H1 (cell line): ENCODE data around the gene SEMA6A. TPM values are rescaled to one million over a fixed set of nuclear protein-coding genes. Genes with fewer than 3 reads are reported as not detected.
A peak's percentile ranks its signal among the peaks of the same experiment; 100 is the strongest.

Source experiments
- CTCF ChIA-PET: fragments of 300-600 bp; sonication (Branson Sonifier 250); formaldehyde crosslinking; loops from one replicate; lab custom pipeline; 2021; ENCODE audit not compliant: partially characterized antibody; lab: Charles Lee
- POLR2A ChIA-PET: fragments of 300-600 bp; sonication (Branson Sonifier 250); formaldehyde crosslinking; loops from one replicate; lab custom pipeline; 2021; ENCODE audit warnings: inconsistent platforms; ENCODE audit not compliant: partially characterized antibody; lab: Charles Lee
- DNase-seq, 2 experiments: peaks; one replicate each; pipeline versions ENCODE4 v3.0.0 to v3.0.0-alpha.2; 2010 to 2022; ENCODE audit warnings: low spot score in 2 of 2, low read depth in 1 of 2, mixed read lengths in 1 of 2
- FAIRE-seq: peaks from 2 replicates; lab custom pipeline; 2011; peaks lifted over from hg19 to GRCh38; lab: Jason Lieb, UNC
- H2AFZ ChIP-seq: 2 replicates; pipeline ENCODE4 v1.8.1; 2012; ENCODE audit warnings: low read length, inconsistent platforms
- H2AK5ac ChIP-seq: 2 replicates; pipeline ENCODE4 v1.6.1; 2013; ENCODE audit warnings: low read depth, low read length
- H2BK120ac ChIP-seq: replicated peaks from 2 replicates; pipeline ENCODE3; 2013; ENCODE audit warnings: low read depth, low read length, inconsistent platforms
- H2BK12ac ChIP-seq: 2 replicates; pipeline ENCODE4 v1.6.1; 2013; ENCODE audit warnings: low read depth, low read length
- H2BK15ac ChIP-seq: 2 replicates; pipeline ENCODE4 v1.6.1; 2013; ENCODE audit warnings: low read length
- H2BK20ac ChIP-seq: 2 replicates; pipeline ENCODE4 v1.6.1; 2013; ENCODE audit warnings: low read length
- H2BK5ac ChIP-seq: 2 replicates; pipeline ENCODE4 v1.6.1; 2013; ENCODE audit warnings: low read depth, low read length
- H3K14ac ChIP-seq: 2 replicates; pipeline ENCODE4 v1.6.1; 2013; ENCODE audit warnings: inconsistent platforms; ENCODE audit not compliant: insufficient read length
- H3K18ac ChIP-seq: 2 replicates; pipeline ENCODE4 v1.6.1; 2013; ENCODE audit warnings: low read length; ENCODE audit errors: extremely low read depth
- H3K23ac ChIP-seq: 2 replicates; pipeline ENCODE4 v1.6.1; 2013; ENCODE audit warnings: inconsistent platforms; ENCODE audit not compliant: insufficient read length
- H3K23me2 ChIP-seq: 2 replicates; pipeline ENCODE4 v1.6.1; 2013; ENCODE audit warnings: low read depth, low read length
- H3K27ac ChIP-seq: 2 replicates; pipeline ENCODE4 v1.6.1; 2011; ENCODE audit warnings: low read depth, low read length, inconsistent platforms
- H3K27me3 ChIP-seq, 4 experiments: replicated peaks in 1 of 4; 1 replicate in 1 of 4; 2 replicates in 3 of 4; pipeline versions ENCODE4 v1.6.1 to v1.8.1; 2011 to 2013; ENCODE audit warnings: low read length in 3 of 4, mild to moderate bottlenecking in 3 of 4, inconsistent platforms in 2 of 4, mixed read lengths in 2 of 4, moderate library complexity in 1 of 4; ENCODE audit not compliant: control insufficient read depth in 3 of 4, insufficient read depth in 3 of 4; ENCODE audit errors: extremely low read depth in 1 of 4
- H3K36me3 ChIP-seq, 4 experiments: 2 replicates each; pipeline versions ENCODE4 v1.6.1 to v1.8.1; 2011 to 2013; ENCODE audit warnings: mild to moderate bottlenecking in 4 of 4, low read length in 3 of 4, moderate library complexity in 2 of 4, control low read depth in 1 of 4, inconsistent platforms in 1 of 4; ENCODE audit not compliant: insufficient read depth in 4 of 4, control insufficient read depth in 2 of 4
- H3K4ac ChIP-seq: replicated peaks from 2 replicates; pipeline ENCODE3; 2013; ENCODE audit warnings: low read length, low read depth, mixed read lengths, inconsistent platforms; ENCODE audit not compliant: insufficient read length
- H3K4me1 ChIP-seq, 4 experiments: replicated peaks in 1 of 4; 1 replicate in 1 of 4; 2 replicates in 3 of 4; pipeline versions ENCODE4 v1.6.1 to v1.8.1; 2011 to 2013; ENCODE audit warnings: low read length in 3 of 4, inconsistent platforms in 2 of 4, mixed read lengths in 1 of 4; ENCODE audit not compliant: insufficient read depth in 4 of 4, control insufficient read depth in 3 of 4
- H3K4me2 ChIP-seq, 2 experiments: 2 replicates each; pipeline versions ENCODE4 v1.6.1 to v1.8.1; 2011 to 2013; ENCODE audit warnings: low read depth in 2 of 2, low read length in 2 of 2, control low read depth in 1 of 2, inconsistent platforms in 1 of 2, mild to moderate bottlenecking in 1 of 2; ENCODE audit not compliant: insufficient read depth in 1 of 2
- H3K4me3 ChIP-seq, 4 experiments: fragments of 200-600, 300-600 bp in 1 of 4; sonication (generic), shearing (Covaris generic), sonication (Bioruptor Twin) in 1 of 4; 2 replicates each; pipeline versions ENCODE4 v1.5.1 to v1.8.1; 2011 to 2016; ENCODE audit warnings: low read length in 4 of 4, low read depth in 3 of 4, control low read depth in 2 of 4, inconsistent platforms in 2 of 4, mild to moderate bottlenecking in 2 of 4, mixed read lengths in 1 of 4, moderate library complexity in 1 of 4; ENCODE audit not compliant: insufficient read depth in 2 of 4; ENCODE audit errors: extremely low read depth in 1 of 4
- H3K56ac ChIP-seq: replicated peaks from 2 replicates; pipeline ENCODE3; 2013; ENCODE audit warnings: low read depth, mild to moderate bottlenecking, mixed read lengths, low read length, inconsistent platforms; ENCODE audit not compliant: insufficient read length
- H3K79me1 ChIP-seq: 2 replicates; pipeline ENCODE4 v1.6.1; 2013; ENCODE audit warnings: low read depth, low read length, control low read depth
- H3K79me2 ChIP-seq, 2 experiments: 2 replicates each; pipeline versions ENCODE4 v1.6.1 to v1.8.1; 2012 to 2013; ENCODE audit warnings: low read length in 2 of 2, mild to moderate bottlenecking in 2 of 2, inconsistent platforms in 1 of 2; ENCODE audit not compliant: insufficient read depth in 2 of 2, control insufficient read depth in 1 of 2
- H3K9ac ChIP-seq, 4 experiments: replicated peaks in 1 of 4; 1 replicate in 1 of 4; 2 replicates in 3 of 4; pipeline versions ENCODE4 v1.6.1 to v1.8.1; 2011 to 2013; ENCODE audit warnings: low read depth in 3 of 4, low read length in 3 of 4, control low read depth in 2 of 4, mild to moderate bottlenecking in 2 of 4, moderate library complexity in 2 of 4, inconsistent platforms in 1 of 4; ENCODE audit errors: extremely low read depth in 1 of 4
- H3K9me3 ChIP-seq, 2 experiments: 2 replicates each; pipeline versions ENCODE4 v1.6.1 to v1.8.1; 2012 to 2013; ENCODE audit warnings: mild to moderate bottlenecking in 2 of 2, moderate library complexity in 2 of 2, control low read depth in 1 of 2, inconsistent platforms in 1 of 2, low read depth in 1 of 2, low read length in 1 of 2, mixed read lengths in 1 of 2; ENCODE audit not compliant: insufficient read depth in 2 of 2
- H4K20me1 ChIP-seq, 2 experiments: replicated peaks in 1 of 2; 2 replicates each; pipeline versions ENCODE3 to v1.8.1; 2011 to 2013; ENCODE audit warnings: inconsistent platforms in 2 of 2, low read length in 2 of 2, mild to moderate bottlenecking in 1 of 2; ENCODE audit not compliant: insufficient read depth in 2 of 2, control insufficient read depth in 1 of 2
- H4K5ac ChIP-seq: 2 replicates; pipeline ENCODE4 v1.6.1; 2013; ENCODE audit warnings: low read length, low read depth, mixed read lengths, inconsistent platforms; ENCODE audit not compliant: insufficient read length
- H4K8ac ChIP-seq: 2 replicates; pipeline ENCODE4 v1.8.0; 2013; ENCODE audit warnings: mild to moderate bottlenecking, moderate library complexity, low read length, inconsistent platforms; ENCODE audit not compliant: insufficient read depth; ENCODE audit errors: extremely low read depth
- H4K91ac ChIP-seq: replicated peaks from 2 replicates; pipeline ENCODE3; 2013; ENCODE audit warnings: low read length, mixed read lengths, inconsistent platforms; ENCODE audit not compliant: insufficient read length
- BACH1 ChIP-seq: IDR thresholded peaks from 2 replicates; pipeline ENCODE4 v1.6.1; 2012; ENCODE audit warnings: low read length, improper control_type of control experiment
- POLR2A ChIP-seq, 2 experiments: IDR thresholded peaks; 1 replicate in 1 of 2; 2 replicates in 1 of 2; pipeline ENCODE4 v1.6.1; 2011; ENCODE audit warnings: low read depth in 2 of 2, low read length in 2 of 2, mild to moderate bottlenecking in 2 of 2; ENCODE audit errors: control extremely low read depth in 1 of 2
- POLR2AphosphoS5 ChIP-seq: IDR thresholded peaks from 2 replicates; pipeline ENCODE4 v1.6.1; 2011; ENCODE audit warnings: low read depth, low read length
- SIN3A ChIP-seq, 2 experiments: IDR thresholded peaks in 1 of 2; conservative IDR thresholded peaks in 1 of 2; 2 replicates each; pipeline ENCODE4 v1.6.1; 2011 to 2012; ENCODE audit warnings: low read length in 2 of 2, improper control_type of control experiment in 1 of 2, low read depth in 1 of 2, mild to moderate bottlenecking in 1 of 2
- SP1 ChIP-seq: IDR thresholded peaks from 2 replicates; pipeline ENCODE4 v1.6.1; 2011; ENCODE audit warnings: low read depth, low read length
- TAF1 ChIP-seq: IDR thresholded peaks from 2 replicates; pipeline ENCODE4 v1.6.1; 2011; ENCODE audit warnings: mild to moderate bottlenecking, low read depth, low read length
- WGBS, 2 experiments: shearing (Covaris generic) in 1 of 2; methylation state at CpG; one replicate each; pipeline versions ENCODE4 v1.1.6 to v1.1.7; 2013 to 2015; ENCODE audit warnings: low lambda C conversion rate in 2 of 2, mixed read lengths in 2 of 2, inconsistent platforms in 1 of 2, low coverage in 1 of 2, missing lambda C conversion rate in 1 of 2; ENCODE audit not compliant: insufficient replicate concordance in 2 of 2, insufficient coverage in 1 of 2, insufficient read length in 1 of 2; ENCODE audit errors: extremely low coverage in 1 of 2, missing lambda C conversion rate in 1 of 2; 5-methylcytosine and 5-hydroxymethylcytosine counted together
- polyA plus RNA-seq, 7 experiments: library from polyadenylated mRNA; depleted of rRNA in 3 of 7; stranded (reverse) in 5 of 7; unstranded in 2 of 7; fragments of >200 nt in 5 of 7; fragments of 200-250 nt in 2 of 7; gene quantifications; 1 replicate in 5 of 7; 2 replicates in 1 of 7; 4 replicates in 1 of 7; pipeline versions ENCODE4 v1.2.1 to v1.2.3, GENCODE V29; 2011 to 2013; ENCODE audit warnings: missing spikeins in 2 of 7, mixed read lengths in 2 of 7
- total RNA-seq: library from RNA; stranded (reverse); fragmentation: NEBNext Ultra II Directional; extraction: Animal tissue kit (Norgen Biotek cat#: 25700); gene quantifications from 2 replicates; pipeline ENCODE4 v1.2.1, GENCODE V29; 2021

SEMA6A gene
- total and polyA plus RNA-seq, 2 of the 8 experiments (the other 6 are each of a cell fraction or from before 2014, with no cell fraction given): 78.3 to 277 TPM

- H3K9me3 ChIP-seq: no peaks in the 10 kb centered on the region
- DNase-seq (no peak), FAIRE-seq (no peak)
- no peak overlapping the region for H3K56ac ChIP-seq
- no peak overlapping the region for H3K4me3 ChIP-seq
- no peak overlapping the region for H2AFZ ChIP-seq
- H3K79me1 ChIP-seq: peaks cover 3% of the 10 kb centered on the region; the same call in 1 of the 2 replicates
- no peak overlapping the region for H2BK5ac ChIP-seq
- H2BK20ac ChIP-seq: no peak overlapping the region
- H2BK120ac ChIP-seq: no peak overlapping the region
- H3K14ac ChIP-seq: no peak overlapping the region
- H2BK12ac ChIP-seq: no peak overlapping the region
- H3K27ac ChIP-seq: no peak overlapping the region
- no peaks in the 10 kb centered on the region for H3K23me2 ChIP-seq
- H2AK5ac ChIP-seq: no peak overlapping the region
- ChIA-PET CTCF (no interaction called here), POLR2A (interaction anchor here (2.6 kb wide), 1 partner anchor 11 kb away, joined by 8 read pairs; no protein-coding TSS in a partner anchor)
- H3K4me2 ChIP-seq: no peak overlapping the region
- no peak overlapping the region for H4K8ac ChIP-seq
- no peak overlapping the region for H3K9ac ChIP-seq
- H3K4me1 ChIP-seq: no peaks in the 10 kb centered on the region
- no peaks in the 10 kb centered on the region; a peak in 1 of 4 replicates for H3K79me2 ChIP-seq
- no peak overlapping the region for H3K18ac ChIP-seq
- no peak overlapping the region for H4K5ac ChIP-seq
- TF ChIP-seq SP1: no peak
- TF ChIP-seq POLR2AphosphoS5: peak; percentile 67; the same call in 1 of the 2 replicates
- TF ChIP-seq BACH1: no peak
- TF ChIP-seq TAF1: no peak
- TF ChIP-seq POLR2A (IDR thresholded peaks at IDR 0.05; ENCODE audit: control extremely low read depth in 1 of 2, low read depth in 2 of 2, low read length in 2 of 2): peak in 1 of 2 experiments; percentile 38; a peak in 2 of 3 replicates
- TF ChIP-seq SIN3A (conservative IDR thresholded peaks at IDR 0.05 in 1 of 2, IDR thresholded peaks at IDR 0.05 in 1 of 2; ENCODE audit: low read depth in 1 of 2, low read length in 2 of 2): no peak
- no peak overlapping the region for H2BK15ac ChIP-seq
- no peak overlapping the region for H3K4ac ChIP-seq
- H3K36me3 ChIP-seq: peaks cover 60 to 100% (median 80%) of the 10 kb centered on the region in 4 experiments
- peaks cover 2 to 3% of the 10 kb centered on the region in 2 experiments for H4K20me1 ChIP-seq
- no peak overlapping the region for H3K23ac ChIP-seq
- no peak overlapping the region for H4K91ac ChIP-seq
- H3K27me3 ChIP-seq: no peaks in the 10 kb centered on the region
- 91% methylated on average over 1 of the region's 1 CpG; no CpG with 5 or more reads in 1 of the 2 experiments for WGBS, 2 experiments
Measured at GRCh38 chr5:116482394-116482793, 92.2 kb downstream of the SEMA6A start.
